ENCODE measurements around the gene PAX7.

GRCh38 chr1:18710002-18710401 is 79.4 kb downstream of the PAX7 start:
- TF ChIP-seq CTCF (IDR thresholded peaks at IDR 0.05; ENCODE audit: insufficient read depth, low read length, poor library complexity, severe bottlenecking) (no peak), EZH2phosphoT487 (conservative IDR thresholded peaks at IDR 0.05; ENCODE audit: low read length) (no peak)
